Peyer's patch (tissue), 4 donors: ENCODE data around the gene SAPCD1. TPM values are rescaled to one million over a fixed set of nuclear protein-coding genes. Genes with fewer than 3 reads are reported as not detected.

ENCODE experiments used
- DNase-seq, 3 donors: peaks; one replicate each; pipeline ENCODE4 v3.0.0-alpha.2; 2017 to 2019
- H3K27ac ChIP-seq, 4 donors: fragments of 200-600 bp; sonication (generic); one replicate each; pipeline ENCODE4 v1.5.1; 2016 to 2019
- H3K27me3 ChIP-seq, 2 donors: fragments of 200-600 bp; sonication (generic); one replicate each; pipeline ENCODE4 v1.5.1; 2019
- H3K36me3 ChIP-seq, 3 donors: fragments of 200-600 bp; sonication (generic); one replicate each; pipeline ENCODE4 v1.5.1; 2016 to 2019
- H3K4me1 ChIP-seq, 4 donors: fragments of 200-600 bp; sonication (generic); one replicate each; pipeline ENCODE4 v1.5.1; 2016 to 2019
- H3K4me3 ChIP-seq, 4 donors: fragments of 200-600 bp; sonication (generic); 1 replicate in 3 of 4; 2 replicates in 1 of 4; pipeline ENCODE4 v1.5.1; 2016 to 2019; ENCODE audit warnings: mild to moderate bottlenecking in 1 of 4
- H3K9me3 ChIP-seq, 4 donors: fragments of 200-600 bp; sonication (generic); one replicate each; pipeline ENCODE4 v1.5.1; 2016 to 2019; ENCODE audit warnings: mild to moderate bottlenecking in 1 of 4
- POLR2A ChIP-seq, 2 donors: fragments of 450-650 bp; IDR thresholded peaks; one replicate each; pipeline ENCODE4 v1.5.1; 2017; ENCODE audit warnings: antibody characterized with exemption in 2 of 2, mild to moderate bottlenecking in 2 of 2, moderate library complexity in 2 of 2
- total RNA-seq, 4 donors: library from RNA; depleted of rRNA; stranded (reverse); fragments of >200 nt; gene quantifications; one replicate each; pipeline ENCODE4 v1.1.0, GENCODE V29; 2016
- TF ChIP-seq, protein P1 (sequence below), 6 experiments: fragments of 450-650 bp in 4 of 6; fragments of 200-600 bp in 2 of 6; sonication (generic) in 1 of 6; IDR thresholded peaks; one replicate each; pipeline ENCODE4 v1.5.1; 2017 to 2019; ENCODE audit warnings: antibody characterized with exemption in 6 of 6, mild to moderate bottlenecking in 3 of 6, moderate library complexity in 1 of 6

SAPCD1 gene
- total RNA-seq, 4 donors from 2014 or later: 6.6 to 10.3 (median 9.5) TPM

- Histone ChIP-seq H3K9me3 (no peaks in the 10 kb centered on the region), H3K4me1 (no peaks in the 10 kb centered on the region), H3K27ac (no peak overlapping the region), H3K36me3 (no peaks in the 10 kb centered on the region), H3K27me3 (no peaks in the 10 kb centered on the region), H3K4me3 (no peak overlapping the region)
- no peak for TF ChIP-seq POLR2A (IDR thresholded peaks at IDR 0.05)
- TF ChIP-seq, protein P1, sequence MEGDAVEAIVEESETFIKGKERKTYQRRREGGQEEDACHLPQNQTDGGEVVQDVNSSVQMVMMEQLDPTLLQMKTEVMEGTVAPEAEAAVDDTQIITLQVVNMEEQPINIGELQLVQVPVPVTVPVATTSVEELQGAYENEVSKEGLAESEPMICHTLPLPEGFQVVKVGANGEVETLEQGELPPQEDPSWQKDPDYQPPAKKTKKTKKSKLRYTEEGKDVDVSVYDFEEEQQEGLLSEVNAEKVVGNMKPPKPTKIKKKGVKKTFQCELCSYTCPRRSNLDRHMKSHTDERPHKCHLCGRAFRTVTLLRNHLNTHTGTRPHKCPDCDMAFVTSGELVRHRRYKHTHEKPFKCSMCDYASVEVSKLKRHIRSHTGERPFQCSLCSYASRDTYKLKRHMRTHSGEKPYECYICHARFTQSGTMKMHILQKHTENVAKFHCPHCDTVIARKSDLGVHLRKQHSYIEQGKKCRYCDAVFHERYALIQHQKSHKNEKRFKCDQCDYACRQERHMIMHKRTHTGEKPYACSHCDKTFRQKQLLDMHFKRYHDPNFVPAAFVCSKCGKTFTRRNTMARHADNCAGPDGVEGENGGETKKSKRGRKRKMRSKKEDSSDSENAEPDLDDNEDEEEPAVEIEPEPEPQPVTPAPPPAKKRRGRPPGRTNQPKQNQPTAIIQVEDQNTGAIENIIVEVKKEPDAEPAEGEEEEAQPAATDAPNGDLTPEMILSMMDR (IDR thresholded peaks at IDR 0.05): no peak
- DNase-seq: no peak
Measured at GRCh38 chr6:31749301-31750036, 13.0 kb upstream of the SAPCD1 start.

GRCh38 chr6:31750411-31751022 lies 11.9 kb upstream of the SAPCD1 start:
- TF ChIP-seq POLR2A (IDR thresholded peaks at IDR 0.05): no peak
- TF ChIP-seq, protein P1 (IDR thresholded peaks at IDR 0.05): no peak
- no peaks in the 10 kb centered on the region for H3K9me3 ChIP-seq
- no peak for DNase-seq

GRCh38 chr6:31752739-31753319 lies 9.6 kb upstream of the SAPCD1 start:
- TF ChIP-seq, protein P1 (IDR thresholded peaks at IDR 0.05): no peak
- no peak for TF ChIP-seq POLR2A (IDR thresholded peaks at IDR 0.05)
- H3K9me3 ChIP-seq: no peaks in the 10 kb centered on the region
- no peak overlapping the region for H3K27ac ChIP-seq
- H3K4me3 ChIP-seq: no peak overlapping the region
- no peaks in the 10 kb centered on the region for H3K4me1 ChIP-seq
- H3K27me3 ChIP-seq: no peaks in the 10 kb centered on the region
- no peak for DNase-seq
- no peaks in the 10 kb centered on the region for H3K36me3 ChIP-seq

More at GRCh38 chr6:31750411-31751022, 11.9 kb upstream of the SAPCD1 start:
- Histone ChIP-seq H3K4me1 (no peaks in the 10 kb centered on the region), H3K36me3 (no peaks in the 10 kb centered on the region), H3K4me3 (no peak overlapping the region), H3K27me3 (no peaks in the 10 kb centered on the region), H3K27ac (no peak overlapping the region)

- no peak for TF ChIP-seq POLR2A (IDR thresholded peaks at IDR 0.05)
- TF ChIP-seq, protein P1 (IDR thresholded peaks at IDR 0.05): no peak
- H3K27me3 ChIP-seq: no peaks in the 10 kb centered on the region
- DNase-seq: no peak
- H3K9me3 ChIP-seq: no peaks in the 10 kb centered on the region
- H3K27ac ChIP-seq: no peak overlapping the region
- peaks cover 0 to 13% (median 0%) of the 10 kb centered on the region in 4 donors for H3K4me1 ChIP-seq
- no peak overlapping the region for H3K4me3 ChIP-seq
- H3K36me3 ChIP-seq: no peaks in the 10 kb centered on the region
Measured at GRCh38 chr6:31758281-31758680, 4.2 kb upstream of the SAPCD1 start.

- DNase-seq: no peak
- TF ChIP-seq, protein P1 (IDR thresholded peaks at IDR 0.05): peak in 2 of 6 experiments; percentile 22 to 30
- TF ChIP-seq POLR2A (IDR thresholded peaks at IDR 0.05): no peak
Measured at GRCh38 chr6:31760790-31761189, 1.7 kb upstream of the SAPCD1 start.

More at GRCh38 chr6:31760790-31761189, 1.7 kb upstream of the SAPCD1 start:
- no peak overlapping the region for H3K4me3 ChIP-seq
- no peaks in the 10 kb centered on the region for H3K27me3 ChIP-seq
- H3K9me3 ChIP-seq: no peaks in the 10 kb centered on the region
- peaks cover 0 to 16% (median 0%) of the 10 kb centered on the region in 4 donors for H3K4me1 ChIP-seq
- H3K27ac ChIP-seq: peak overlapping the region in 1 of 4 donors; percentile 22
- no peaks in the 10 kb centered on the region for H3K36me3 ChIP-seq
